Body of pancreas (tissue), 4 donors: ENCODE results near the gene AP3M1.

ENCODE experiments used
- POLR2A ChIP-seq, 3 donors: fragments of 450-650 bp; IDR thresholded peaks; one replicate each; pipeline ENCODE4 v1.6.1; 2016; ENCODE audit warnings: antibody characterized with exemption in 3 of 3, mild to moderate bottlenecking in 2 of 3
- TF ChIP-seq, protein P1 (sequence below), 7 experiments: fragments of 450-650 bp in 4 of 7; fragments of 200-600 bp in 3 of 7; sonication (generic) in 3 of 7; IDR thresholded peaks; one replicate each; pipeline ENCODE4 v1.5.1; 2016 to 2019; ENCODE audit warnings: antibody characterized with exemption in 7 of 7

DNA sequence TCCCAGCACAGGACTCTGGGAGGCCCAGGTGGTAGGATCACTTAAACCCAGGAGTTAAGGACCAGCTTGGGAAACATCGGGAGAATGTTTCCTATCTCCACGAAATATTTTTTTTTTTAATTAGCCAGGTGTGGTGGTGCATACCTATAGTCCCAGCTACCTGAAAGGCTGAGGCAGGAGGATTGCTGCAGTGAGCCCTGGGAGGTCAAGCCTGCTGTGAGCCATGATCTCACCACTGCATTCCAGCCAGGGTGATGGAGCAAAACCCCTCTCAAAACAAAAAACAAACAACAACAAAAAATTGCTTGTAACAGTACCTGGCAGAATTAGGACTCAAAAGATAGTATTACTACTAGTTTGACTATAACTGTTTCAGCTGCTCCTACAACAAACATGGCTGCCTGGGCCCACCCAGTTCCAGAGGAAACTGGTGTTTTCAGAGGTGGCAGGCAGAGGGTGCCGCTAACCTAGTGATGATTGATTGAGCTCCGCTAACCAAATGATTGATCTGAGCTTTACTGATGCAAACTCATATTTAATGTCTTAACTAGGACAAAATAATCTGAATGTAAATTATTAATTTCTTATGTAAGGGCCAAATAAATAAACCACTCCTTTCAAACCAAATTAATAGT lies 57.0 kb downstream of the AP3M1 start:
- TF ChIP-seq, protein P1, sequence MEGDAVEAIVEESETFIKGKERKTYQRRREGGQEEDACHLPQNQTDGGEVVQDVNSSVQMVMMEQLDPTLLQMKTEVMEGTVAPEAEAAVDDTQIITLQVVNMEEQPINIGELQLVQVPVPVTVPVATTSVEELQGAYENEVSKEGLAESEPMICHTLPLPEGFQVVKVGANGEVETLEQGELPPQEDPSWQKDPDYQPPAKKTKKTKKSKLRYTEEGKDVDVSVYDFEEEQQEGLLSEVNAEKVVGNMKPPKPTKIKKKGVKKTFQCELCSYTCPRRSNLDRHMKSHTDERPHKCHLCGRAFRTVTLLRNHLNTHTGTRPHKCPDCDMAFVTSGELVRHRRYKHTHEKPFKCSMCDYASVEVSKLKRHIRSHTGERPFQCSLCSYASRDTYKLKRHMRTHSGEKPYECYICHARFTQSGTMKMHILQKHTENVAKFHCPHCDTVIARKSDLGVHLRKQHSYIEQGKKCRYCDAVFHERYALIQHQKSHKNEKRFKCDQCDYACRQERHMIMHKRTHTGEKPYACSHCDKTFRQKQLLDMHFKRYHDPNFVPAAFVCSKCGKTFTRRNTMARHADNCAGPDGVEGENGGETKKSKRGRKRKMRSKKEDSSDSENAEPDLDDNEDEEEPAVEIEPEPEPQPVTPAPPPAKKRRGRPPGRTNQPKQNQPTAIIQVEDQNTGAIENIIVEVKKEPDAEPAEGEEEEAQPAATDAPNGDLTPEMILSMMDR (IDR thresholded peaks at IDR 0.05): no peak
- TF ChIP-seq POLR2A (IDR thresholded peaks at IDR 0.05): no peak
